GM12872 (cell line): Measurements from ENCODE around the gene SLC35F1.

Experiments used
- CTCF ChIP-seq: IDR thresholded peaks from 3 replicates; pipeline ENCODE4 v1.5.1; 2011; ENCODE audit warnings: low read depth, mild to moderate bottlenecking, low read length, moderate library complexity; ENCODE audit not compliant: insufficient read depth

SLC35F1 gene

GRCh38 chr6:118325220-118325860 lies 418.3 kb downstream of the SLC35F1 start:
- TF ChIP-seq CTCF, result no peak

GRCh38 chr6:118326712-118327111 lies 419.6 kb downstream of the SLC35F1 start:
- no peak for TF ChIP-seq CTCF

- no peak for TF ChIP-seq CTCF
Measured at GRCh38 chr6:118327237-118327636, 420.2 kb downstream of the SLC35F1 start.

- no peak for TF ChIP-seq CTCF
Measured at GRCh38 chr6:118333772-118334171, 426.7 kb downstream of the SLC35F1 start.

- TF ChIP-seq CTCF, result no peak
Measured at GRCh38 chr6:118334634-118335033, 427.6 kb downstream of the SLC35F1 start.

GRCh38 chr6:118335325-118335816 lies 428.3 kb downstream of the SLC35F1 start:
- no peak for TF ChIP-seq CTCF

GRCh38 chr6:118344014-118344670 lies 437.1 kb downstream of the SLC35F1 start:
- TF ChIP-seq CTCF, result no peak
